ENCODE results near the gene CTNNA1.

DNA sequence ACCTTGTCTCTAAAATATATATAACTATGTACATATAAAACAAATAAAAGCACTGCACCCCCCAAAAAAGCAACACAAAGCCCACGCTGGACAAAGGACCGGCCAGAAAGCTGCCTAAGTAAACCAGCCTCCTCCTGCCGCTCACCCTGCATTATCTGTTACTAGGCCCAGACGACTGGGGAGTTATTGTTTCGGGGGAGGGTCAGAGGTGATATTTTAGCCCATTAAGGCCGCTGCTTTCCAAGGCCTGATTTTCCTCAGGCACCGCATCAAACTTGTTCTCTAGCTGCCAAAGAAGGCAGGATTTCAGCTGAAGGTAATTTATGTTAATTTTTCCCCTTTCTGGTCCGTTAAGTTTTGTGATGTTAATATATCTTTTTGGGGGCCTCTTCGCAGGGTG is 44.0 kb upstream of the CTNNA1 start:
- TF ChIP-seq, protein P1, sequence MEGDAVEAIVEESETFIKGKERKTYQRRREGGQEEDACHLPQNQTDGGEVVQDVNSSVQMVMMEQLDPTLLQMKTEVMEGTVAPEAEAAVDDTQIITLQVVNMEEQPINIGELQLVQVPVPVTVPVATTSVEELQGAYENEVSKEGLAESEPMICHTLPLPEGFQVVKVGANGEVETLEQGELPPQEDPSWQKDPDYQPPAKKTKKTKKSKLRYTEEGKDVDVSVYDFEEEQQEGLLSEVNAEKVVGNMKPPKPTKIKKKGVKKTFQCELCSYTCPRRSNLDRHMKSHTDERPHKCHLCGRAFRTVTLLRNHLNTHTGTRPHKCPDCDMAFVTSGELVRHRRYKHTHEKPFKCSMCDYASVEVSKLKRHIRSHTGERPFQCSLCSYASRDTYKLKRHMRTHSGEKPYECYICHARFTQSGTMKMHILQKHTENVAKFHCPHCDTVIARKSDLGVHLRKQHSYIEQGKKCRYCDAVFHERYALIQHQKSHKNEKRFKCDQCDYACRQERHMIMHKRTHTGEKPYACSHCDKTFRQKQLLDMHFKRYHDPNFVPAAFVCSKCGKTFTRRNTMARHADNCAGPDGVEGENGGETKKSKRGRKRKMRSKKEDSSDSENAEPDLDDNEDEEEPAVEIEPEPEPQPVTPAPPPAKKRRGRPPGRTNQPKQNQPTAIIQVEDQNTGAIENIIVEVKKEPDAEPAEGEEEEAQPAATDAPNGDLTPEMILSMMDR (IDR thresholded peaks at IDR 0.05) = no peak
- no peak for TF ChIP-seq POLR2A (IDR thresholded peaks at IDR 0.05)

Data from adrenal gland (tissue), 5 donors.